Measurements from ENCODE around the gene CD40.

Gene CD40

GRCh38 chr20:46134716-46135115 is 16.6 kb downstream of the CD40 start:
- no peak overlapping the region for H3K4me3 ChIP-seq (ENCODE audit: low read depth, low read length)
- TF ChIP-seq CTCF (IDR thresholded peaks at IDR 0.05; ENCODE audit: insufficient read depth, low read depth, low read length, missing control alignments), result no peak
- no peak for DNase-seq (ENCODE audit: low read depth)

GRCh38 chr20:46135856-46136633 is 17.9 kb downstream of the CD40 start:
- DNase-seq (ENCODE audit: low read depth), result no peak
- no peak overlapping the region for H3K4me3 ChIP-seq (ENCODE audit: low read depth, low read length)
- no peak for TF ChIP-seq CTCF (IDR thresholded peaks at IDR 0.05; ENCODE audit: insufficient read depth, low read depth, low read length, missing control alignments)

DNA sequence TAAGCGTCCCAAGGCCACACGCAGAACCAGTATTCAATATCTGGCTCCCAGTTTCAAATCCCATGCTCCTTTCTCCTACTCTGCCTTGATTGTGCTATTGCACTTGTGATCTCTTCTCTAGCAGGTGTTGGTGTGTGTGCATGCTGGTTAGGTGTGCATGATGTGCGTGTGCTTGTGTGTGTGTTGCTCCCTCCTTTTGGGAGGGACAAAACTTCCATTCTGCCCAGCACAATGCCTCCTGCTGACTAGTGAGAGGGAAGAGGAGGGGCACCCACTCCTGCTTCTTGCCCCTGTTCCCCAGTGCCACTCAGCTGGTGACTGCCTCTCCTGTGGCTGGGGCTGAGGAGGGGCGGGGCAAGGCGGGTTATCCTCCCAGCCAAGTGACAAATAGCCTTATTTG is 19.7 kb downstream of the CD40 start:
- no peak for DNase-seq (ENCODE audit: low read depth)
- TF ChIP-seq CTCF (IDR thresholded peaks at IDR 0.05; ENCODE audit: insufficient read depth, low read depth, low read length, missing control alignments), result no peak
- no peak overlapping the region for H3K4me3 ChIP-seq (ENCODE audit: low read depth, low read length)

DNA sequence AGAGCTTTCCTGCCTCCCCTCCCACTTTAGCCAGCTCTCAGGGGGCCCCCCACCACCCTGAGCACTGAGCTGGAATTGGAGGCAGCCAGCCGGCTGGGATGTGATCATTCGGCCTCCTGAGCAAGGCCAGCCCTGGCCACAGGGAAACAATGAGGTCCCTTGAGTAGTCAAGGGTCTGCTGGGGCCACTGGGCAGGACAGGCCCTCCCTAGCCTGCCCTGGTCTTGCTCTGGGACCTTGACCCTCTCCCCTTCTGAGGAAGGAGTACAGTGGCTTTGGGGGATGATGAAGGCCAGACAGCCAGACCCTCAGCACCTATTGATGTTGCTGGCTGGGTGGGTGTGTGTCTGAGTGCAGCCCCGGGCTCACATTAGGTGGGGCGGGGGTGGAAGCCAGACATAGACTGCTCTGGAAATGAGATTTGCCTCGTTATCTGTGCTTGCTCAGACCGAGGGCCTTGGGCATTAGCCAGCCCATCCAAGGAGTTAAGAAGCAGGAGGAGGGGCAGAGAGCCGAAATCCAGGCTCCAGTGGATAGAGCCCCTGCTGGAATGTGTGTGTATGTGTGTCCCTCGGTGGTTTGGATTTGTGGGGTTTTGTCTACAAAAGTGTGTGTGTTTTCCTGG is 21.3 kb downstream of the CD40 start:
- H3K4me3 ChIP-seq (ENCODE audit: low read depth, low read length), result no peak overlapping the region
- no peak for TF ChIP-seq CTCF (IDR thresholded peaks at IDR 0.05; ENCODE audit: insufficient read depth, low read depth, low read length, missing control alignments)
- DNase-seq (ENCODE audit: low read depth), result no peak

- no peak for DNase-seq (ENCODE audit: low read depth)
- H3K4me3 ChIP-seq (ENCODE audit: low read depth, low read length), result no peak overlapping the region
- no peak for TF ChIP-seq CTCF (IDR thresholded peaks at IDR 0.05; ENCODE audit: insufficient read depth, low read depth, low read length, missing control alignments)
Measured at GRCh38 chr20:46139908-46140482, 21.9 kb downstream of the CD40 start.

DNA sequence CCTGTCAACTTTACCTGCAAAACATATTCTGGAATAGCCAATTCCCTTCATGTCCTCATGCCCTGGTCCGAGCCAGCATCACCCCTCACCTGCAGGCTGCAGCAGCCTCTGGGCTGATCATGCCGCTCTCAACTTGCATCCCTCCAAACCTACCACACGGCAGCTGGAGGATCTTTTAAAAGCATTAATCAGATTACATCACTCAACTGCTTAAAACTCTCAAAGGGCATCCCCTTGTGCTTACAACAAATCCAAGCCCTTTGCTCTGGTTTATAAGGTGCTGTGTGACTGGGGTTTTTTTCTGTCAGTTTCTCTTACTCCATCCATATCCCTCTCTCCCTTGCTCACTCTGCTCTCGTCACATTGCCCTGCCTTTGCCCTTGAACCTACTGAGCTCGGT is 24.0 kb downstream of the CD40 start:
- DNase-seq (ENCODE audit: low read depth), result no peak
- H3K4me3 ChIP-seq (ENCODE audit: low read depth, low read length), result no peak overlapping the region
- TF ChIP-seq CTCF (IDR thresholded peaks at IDR 0.05; ENCODE audit: insufficient read depth, low read depth, low read length, missing control alignments), result no peak

All from GM12865 (cell line).